Cardiac fibroblast (primary cell): Measurements from ENCODE around the gene ZDHHC22.

Experiments
- DNase-seq, 2 donors: peaks; one replicate each; pipeline versions ENCODE4 v3.0.0 to v3.0.0-alpha.2; 2010; ENCODE audit warnings: low read depth in 2 of 2
- H3K4me3 ChIP-seq, 2 donors: replicated peaks in 1 of 2; 1 replicate in 1 of 2; 2 replicates in 1 of 2; pipeline ENCODE4 v1.5.1; 2011; ENCODE audit warnings: low read depth in 2 of 2, low read length in 2 of 2, mild to moderate bottlenecking in 2 of 2, moderate library complexity in 1 of 2
- TF ChIP-seq, protein P1 (sequence below): IDR thresholded peaks from one replicate; pipeline ENCODE4 v1.5.1; 2011; ENCODE audit warnings: low read depth, mild to moderate bottlenecking, low read length, inconsistent platforms

ZDHHC22 gene

DNA sequence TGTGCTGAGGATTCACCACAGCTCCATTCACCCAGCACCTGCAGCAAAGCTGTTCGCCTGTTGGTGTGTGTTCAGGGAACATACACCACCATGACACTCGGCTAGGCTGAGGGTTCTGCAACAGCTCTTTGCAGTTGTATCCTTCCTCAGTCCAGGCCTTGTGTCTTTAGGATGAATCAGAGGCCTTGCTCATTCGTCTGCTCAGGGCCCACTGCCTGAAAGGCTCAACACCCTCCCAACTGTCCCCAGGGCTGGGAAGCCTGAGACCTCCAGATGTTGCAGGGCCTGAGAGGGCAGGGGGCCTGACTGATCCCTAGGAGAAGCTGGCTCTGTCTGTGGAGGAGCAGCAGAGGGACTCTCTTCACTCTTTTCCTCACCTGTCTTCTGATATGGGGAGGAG, 11.2 kb downstream of the ZDHHC22 start:
- H3K4me3 ChIP-seq: no peak overlapping the region
- TF ChIP-seq, protein P1, sequence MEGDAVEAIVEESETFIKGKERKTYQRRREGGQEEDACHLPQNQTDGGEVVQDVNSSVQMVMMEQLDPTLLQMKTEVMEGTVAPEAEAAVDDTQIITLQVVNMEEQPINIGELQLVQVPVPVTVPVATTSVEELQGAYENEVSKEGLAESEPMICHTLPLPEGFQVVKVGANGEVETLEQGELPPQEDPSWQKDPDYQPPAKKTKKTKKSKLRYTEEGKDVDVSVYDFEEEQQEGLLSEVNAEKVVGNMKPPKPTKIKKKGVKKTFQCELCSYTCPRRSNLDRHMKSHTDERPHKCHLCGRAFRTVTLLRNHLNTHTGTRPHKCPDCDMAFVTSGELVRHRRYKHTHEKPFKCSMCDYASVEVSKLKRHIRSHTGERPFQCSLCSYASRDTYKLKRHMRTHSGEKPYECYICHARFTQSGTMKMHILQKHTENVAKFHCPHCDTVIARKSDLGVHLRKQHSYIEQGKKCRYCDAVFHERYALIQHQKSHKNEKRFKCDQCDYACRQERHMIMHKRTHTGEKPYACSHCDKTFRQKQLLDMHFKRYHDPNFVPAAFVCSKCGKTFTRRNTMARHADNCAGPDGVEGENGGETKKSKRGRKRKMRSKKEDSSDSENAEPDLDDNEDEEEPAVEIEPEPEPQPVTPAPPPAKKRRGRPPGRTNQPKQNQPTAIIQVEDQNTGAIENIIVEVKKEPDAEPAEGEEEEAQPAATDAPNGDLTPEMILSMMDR: no peak
- DNase-seq: no peak

DNA sequence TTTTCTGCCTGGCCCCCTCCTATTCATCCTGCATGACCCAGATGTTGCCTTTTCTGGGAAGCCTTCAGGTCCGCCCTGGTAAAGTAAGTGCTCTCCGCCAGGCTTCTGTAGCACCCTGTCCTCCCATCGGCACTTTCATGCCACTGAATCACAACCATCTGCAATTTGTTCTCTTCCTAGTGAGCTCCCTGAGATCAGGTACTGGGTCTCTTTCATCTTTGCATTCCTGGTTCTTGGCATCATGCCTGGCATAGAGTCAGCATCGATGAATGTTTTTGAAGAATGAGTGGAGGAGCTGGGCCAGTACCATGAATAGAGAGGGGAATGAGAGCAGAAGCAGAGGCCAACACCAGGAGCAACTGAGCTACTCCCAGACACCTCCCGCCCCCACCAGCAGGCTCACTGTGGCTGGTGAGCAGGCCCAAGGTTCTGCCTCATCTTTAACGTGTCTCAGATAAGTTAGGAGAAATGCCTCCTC, 13.1 kb downstream of the ZDHHC22 start:
- peak in 1 of 2 donors; percentile 26 for DNase-seq
- TF ChIP-seq, protein P1: no peak
- no peak overlapping the region for H3K4me3 ChIP-seq

DNA sequence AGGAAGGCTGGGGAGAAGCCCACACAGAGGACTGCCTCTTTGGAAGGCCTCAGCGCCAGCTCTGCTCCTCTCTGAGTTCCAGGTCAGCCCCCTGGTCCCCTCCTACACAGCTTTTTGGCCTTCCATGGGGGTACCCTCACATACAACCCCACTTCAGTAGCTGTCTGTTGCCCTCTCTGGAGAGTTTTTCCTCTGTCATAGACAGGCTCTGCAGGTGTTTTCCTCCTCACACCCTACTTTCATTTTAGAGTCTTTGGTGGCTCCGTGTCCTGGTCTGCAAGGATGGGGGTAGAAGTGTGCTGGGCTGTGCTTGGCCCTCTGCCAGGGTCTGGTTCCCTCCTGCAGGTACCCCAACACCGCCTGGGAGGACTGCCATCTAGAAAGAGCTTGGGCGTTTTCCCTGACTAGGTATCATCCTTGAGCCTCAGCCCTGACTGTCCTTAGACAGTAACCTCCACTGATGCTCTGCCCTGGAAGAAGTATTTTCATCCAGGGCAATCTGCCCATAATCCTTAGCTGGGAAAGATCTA, 15.1 kb downstream of the ZDHHC22 start:
- no peak for DNase-seq
- no peak overlapping the region for H3K4me3 ChIP-seq
- TF ChIP-seq, protein P1: no peak

DNA sequence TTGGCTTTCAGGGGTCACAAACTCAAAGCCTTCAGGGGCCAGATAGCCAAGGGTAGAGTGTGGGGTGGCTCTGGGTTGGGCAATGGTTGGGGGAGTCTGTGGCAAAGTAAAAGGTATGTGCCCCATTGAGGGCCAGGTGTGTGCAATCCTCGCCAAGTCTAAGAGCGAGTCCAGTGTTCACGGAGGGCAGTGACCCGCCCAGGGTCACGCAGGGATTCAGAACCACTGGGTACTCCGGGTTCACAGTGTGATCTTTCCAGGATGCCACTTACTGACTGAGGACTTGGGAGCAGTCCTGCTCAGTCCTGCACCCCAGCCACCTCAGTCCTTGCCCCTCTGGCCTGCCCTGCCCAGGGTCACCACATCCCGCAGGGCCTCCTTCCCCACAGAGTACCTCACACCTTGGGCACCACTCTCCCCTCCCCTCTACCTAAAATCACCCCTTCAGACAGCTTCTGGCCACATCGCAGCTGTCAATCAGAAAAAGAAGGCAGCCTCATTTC, 15.7 kb downstream of the ZDHHC22 start:
- H3K4me3 ChIP-seq: no peak overlapping the region
- TF ChIP-seq, protein P1: no peak
- no peak for DNase-seq

DNA sequence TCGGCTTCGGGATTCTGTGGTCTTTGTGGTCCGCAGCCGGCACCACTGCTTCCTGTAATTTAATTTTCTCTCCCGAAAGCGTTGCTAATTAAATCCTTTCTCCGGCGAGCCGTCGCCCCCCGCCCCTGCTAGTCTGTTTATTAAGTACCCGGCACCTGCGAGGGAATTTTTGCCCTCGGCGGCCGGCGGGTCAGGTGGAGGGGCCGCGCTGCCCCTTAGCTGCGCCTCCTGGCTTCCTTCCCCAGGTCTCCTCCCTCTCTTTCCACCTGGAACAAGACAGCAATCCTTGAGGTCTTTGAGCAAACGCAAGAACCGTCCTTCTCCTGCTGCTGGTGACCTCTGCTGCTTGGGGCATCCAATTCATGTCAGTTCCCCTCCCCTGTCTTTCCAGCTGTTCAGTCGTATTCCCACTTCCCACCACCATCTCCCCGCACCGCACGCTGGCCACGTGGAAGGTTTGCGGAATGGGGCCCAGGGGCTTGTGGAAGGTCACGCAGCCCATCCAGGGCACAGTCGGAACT, 16.2 kb downstream of the ZDHHC22 start:
- TF ChIP-seq, protein P1: no peak

DNA sequence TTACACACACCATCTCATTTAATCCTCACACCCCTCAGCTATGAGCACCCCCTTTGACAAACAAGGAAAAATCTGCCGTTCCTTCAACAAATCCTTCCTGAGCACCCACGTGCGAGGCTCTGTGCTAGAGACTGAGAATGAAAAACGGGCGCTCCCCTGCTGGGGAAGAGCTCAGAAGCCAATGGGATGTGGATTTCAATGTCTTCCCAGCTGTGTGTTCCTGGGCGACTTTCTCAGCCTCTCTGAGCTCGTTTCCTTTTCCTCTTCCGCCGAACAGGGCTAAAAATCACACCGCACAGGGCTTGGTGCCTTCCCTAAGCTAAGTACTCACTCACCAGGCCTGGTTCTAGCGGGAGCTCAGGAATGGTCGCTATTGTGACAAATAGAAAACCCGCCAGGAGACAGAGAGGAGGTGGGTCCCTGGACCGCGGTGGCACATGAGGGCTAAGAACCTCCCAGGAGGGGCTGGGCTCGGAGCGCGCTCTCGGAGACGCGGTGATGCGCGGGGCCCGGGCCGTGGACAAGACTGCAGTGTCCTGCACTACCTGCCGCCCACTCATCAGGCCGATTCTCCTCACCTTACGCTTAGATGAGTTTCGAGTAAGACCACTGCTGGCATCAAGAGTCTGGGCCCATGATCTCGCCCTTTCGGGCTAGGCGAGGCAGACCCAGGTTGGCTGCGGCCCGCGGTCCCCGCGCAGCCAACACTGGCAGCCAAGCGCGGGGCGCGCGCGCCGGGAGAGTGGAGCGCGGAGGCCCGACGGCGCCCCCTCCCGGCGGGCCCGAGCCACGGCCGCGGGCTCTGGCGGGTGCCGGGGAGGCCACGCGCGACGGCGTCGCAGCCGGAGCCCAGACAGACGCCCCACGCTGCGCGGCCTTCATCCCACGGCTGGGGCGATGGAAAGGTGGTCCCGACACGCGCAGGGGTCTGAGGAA, 17.0 kb downstream of the ZDHHC22 start:
- H3K4me3 ChIP-seq: peak overlapping the region; percentile 48 to 58
- DNase-seq: peak; percentile 38 to 42

More for the DNA sequence above, 16.2 kb downstream of the ZDHHC22 start:
- H3K4me3 ChIP-seq: peak overlapping the region; percentile 8 to 24
- DNase-seq: no peak

More for the DNA sequence above, 17.0 kb downstream of the ZDHHC22 start:
- TF ChIP-seq, protein P1: peak; percentile 4
